Activated naive CD8-positive, alpha-beta T cell (primary cell): ENCODE measurements around the gene ZBTB46.

ENCODE experiments used
- H3K27ac Mint-ChIP-seq: one replicate; pipeline ENCODE4 v1.8.0; 2021; ENCODE audit warnings: mixed read lengths
- H3K27me3 Mint-ChIP-seq: one replicate; pipeline ENCODE4 v1.8.0; 2021; ENCODE audit warnings: mixed read lengths
- H3K36me3 Mint-ChIP-seq: one replicate; pipeline ENCODE4 v1.8.0; 2021; ENCODE audit warnings: mixed read lengths
- H3K4me1 Mint-ChIP-seq: one replicate; pipeline ENCODE4 v1.8.0; 2021; ENCODE audit warnings: low read depth, mixed read lengths
- H3K4me3 Mint-ChIP-seq: one replicate; pipeline ENCODE4 v1.8.0; 2021; ENCODE audit warnings: mild to moderate bottlenecking, mixed read lengths
- H3K9me3 Mint-ChIP-seq: one replicate; pipeline ENCODE4 v1.8.0; 2021; ENCODE audit warnings: low read depth, mixed read lengths

The ZBTB46 gene

GRCh38 chr20:63705232-63706026 is 125.6 kb downstream of the ZBTB46 start:
- peak overlapping the region; percentile 38 for H3K4me3 Mint-ChIP-seq
- peaks cover 26% of the 10 kb centered on the region for H3K4me1 Mint-ChIP-seq
- peaks cover 6% of the 10 kb centered on the region for H3K36me3 Mint-ChIP-seq
- no peaks in the 10 kb centered on the region for H3K27me3 Mint-ChIP-seq
- H3K27ac Mint-ChIP-seq = peak overlapping the region; percentile 86
- H3K9me3 Mint-ChIP-seq = no peaks in the 10 kb centered on the region

- Mint-ChIP-seq H3K27me3 (no peaks in the 10 kb centered on the region), H3K9me3 (no peaks in the 10 kb centered on the region), H3K36me3 (peaks cover 5% of the 10 kb centered on the region), H3K27ac (peak overlapping the region; percentile 58), H3K4me1 (peaks cover 22% of the 10 kb centered on the region), H3K4me3 (no peak overlapping the region)
Measured at GRCh38 chr20:63704749-63705117, 126.3 kb downstream of the ZBTB46 start.

DNA sequence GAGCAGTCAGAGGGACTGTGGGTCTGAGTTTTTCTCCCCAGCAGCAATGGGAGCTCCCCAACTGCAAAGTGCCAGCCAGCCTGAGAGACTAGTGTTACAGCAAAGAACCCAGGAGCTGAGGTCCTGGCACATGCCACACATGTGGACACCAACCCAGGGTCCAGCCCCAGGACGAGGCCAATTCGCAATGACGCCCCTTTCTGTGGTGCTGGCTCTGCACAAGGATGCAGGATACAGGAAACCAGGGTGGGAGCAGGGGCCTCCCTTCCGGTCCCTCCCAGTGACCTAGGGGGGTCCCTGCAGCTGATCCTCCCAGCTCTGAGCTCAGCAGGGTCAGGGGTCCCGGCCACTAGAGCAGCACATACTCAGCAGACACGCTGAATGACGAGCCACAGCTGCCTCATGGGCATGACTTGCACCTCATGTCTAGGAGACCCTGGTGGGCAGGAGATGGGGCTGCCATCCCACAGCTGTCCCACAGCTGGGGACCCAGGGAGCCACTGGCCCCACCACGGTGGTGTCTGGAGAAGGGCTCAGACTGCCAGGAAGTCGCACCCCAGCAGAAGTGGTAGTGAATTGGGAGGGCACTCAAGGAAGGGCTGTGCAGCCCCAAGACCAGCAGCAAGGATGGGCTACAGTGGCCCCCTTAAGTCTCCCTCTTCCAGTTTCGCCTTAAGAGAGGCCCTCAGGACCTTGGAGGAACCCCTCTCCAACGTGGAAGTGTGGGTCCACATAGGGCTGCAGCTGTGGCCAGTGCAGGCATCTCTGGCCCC is 126.9 kb downstream of the ZBTB46 start:
- Mint-ChIP-seq H3K27ac (no peak overlapping the region), H3K9me3 (no peaks in the 10 kb centered on the region), H3K27me3 (no peaks in the 10 kb centered on the region), H3K4me3 (no peak overlapping the region), H3K36me3 (peaks cover 5% of the 10 kb centered on the region), H3K4me1 (peaks cover 21% of the 10 kb centered on the region)

DNA sequence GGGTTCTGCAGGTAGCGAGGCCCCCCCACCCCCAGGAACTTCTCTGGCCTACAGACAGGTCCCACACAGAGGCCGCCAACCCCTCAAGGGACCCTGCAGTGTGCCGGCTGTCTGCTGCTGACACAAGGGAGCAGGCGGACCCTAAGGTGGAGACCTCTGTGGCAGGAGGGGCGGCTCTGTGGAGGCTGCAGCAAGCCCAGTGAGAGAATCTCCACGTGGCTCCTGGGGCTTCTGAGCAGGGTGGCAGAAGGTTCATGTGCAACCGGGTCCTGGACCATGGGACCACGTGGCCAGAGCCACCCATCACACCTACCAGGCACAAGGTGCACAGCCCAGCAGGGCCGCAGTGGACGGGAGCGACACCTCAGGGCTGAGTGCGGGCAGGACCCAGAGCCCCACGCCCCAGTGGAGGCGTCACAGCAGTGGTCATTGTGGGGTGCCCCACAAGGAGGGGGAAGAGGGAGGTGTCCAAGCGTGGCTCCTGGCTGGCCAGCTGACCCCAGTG is 127.5 kb downstream of the ZBTB46 start:
- no peaks in the 10 kb centered on the region for H3K27me3 Mint-ChIP-seq
- no peak overlapping the region for H3K27ac Mint-ChIP-seq
- peaks cover 5% of the 10 kb centered on the region for H3K36me3 Mint-ChIP-seq
- H3K4me3 Mint-ChIP-seq = no peak overlapping the region
- H3K4me1 Mint-ChIP-seq = peaks cover 16% of the 10 kb centered on the region
- H3K9me3 Mint-ChIP-seq = no peaks in the 10 kb centered on the region

GRCh38 chr20:63702751-63703470 is 128.2 kb downstream of the ZBTB46 start:
- H3K4me1 Mint-ChIP-seq = peaks cover 15% of the 10 kb centered on the region
- peaks cover 5% of the 10 kb centered on the region for H3K36me3 Mint-ChIP-seq
- no peaks in the 10 kb centered on the region for H3K27me3 Mint-ChIP-seq
- no peak overlapping the region for H3K4me3 Mint-ChIP-seq
- no peaks in the 10 kb centered on the region for H3K9me3 Mint-ChIP-seq
- peak overlapping the region; percentile 22 for H3K27ac Mint-ChIP-seq

- Mint-ChIP-seq H3K27ac (no peak overlapping the region), H3K36me3 (peaks cover 5% of the 10 kb centered on the region), H3K27me3 (no peaks in the 10 kb centered on the region), H3K4me1 (peaks cover 20% of the 10 kb centered on the region), H3K4me3 (no peak overlapping the region), H3K9me3 (no peaks in the 10 kb centered on the region)
Measured at GRCh38 chr20:63702036-63702665, 128.9 kb downstream of the ZBTB46 start.

GRCh38 chr20:63701329-63702035 is 129.6 kb downstream of the ZBTB46 start:
- Mint-ChIP-seq H3K4me1 (peaks cover 16% of the 10 kb centered on the region), H3K36me3 (peaks cover 2% of the 10 kb centered on the region), H3K9me3 (no peaks in the 10 kb centered on the region), H3K4me3 (no peak overlapping the region), H3K27ac (no peak overlapping the region), H3K27me3 (no peaks in the 10 kb centered on the region)

DNA sequence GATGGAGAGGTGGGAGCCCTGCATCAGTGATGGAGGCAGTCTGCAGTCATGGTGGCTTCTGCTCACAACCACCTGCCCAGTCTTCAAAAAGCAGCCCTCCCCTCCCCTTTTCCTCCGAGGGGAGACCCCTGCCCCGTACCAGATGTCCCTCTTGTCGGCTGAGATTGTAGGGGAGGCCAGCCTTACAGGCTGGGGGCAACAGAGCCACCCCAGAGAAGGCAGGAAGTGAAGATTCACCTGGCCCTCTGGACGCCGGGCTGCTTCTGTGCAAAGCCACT is 130.1 kb downstream of the ZBTB46 start:
- no peaks in the 10 kb centered on the region for H3K27me3 Mint-ChIP-seq
- H3K36me3 Mint-ChIP-seq = peaks cover 2% of the 10 kb centered on the region
- no peak overlapping the region for H3K27ac Mint-ChIP-seq
- H3K4me1 Mint-ChIP-seq = peaks cover 16% of the 10 kb centered on the region
- H3K4me3 Mint-ChIP-seq = no peak overlapping the region
- H3K9me3 Mint-ChIP-seq = no peaks in the 10 kb centered on the region

- Mint-ChIP-seq H3K4me1 (peaks cover 18% of the 10 kb centered on the region), H3K27ac (no peak overlapping the region), H3K36me3 (peaks cover 2% of the 10 kb centered on the region)
Measured at GRCh38 chr20:63700199-63701050, 130.6 kb downstream of the ZBTB46 start.

DNA sequence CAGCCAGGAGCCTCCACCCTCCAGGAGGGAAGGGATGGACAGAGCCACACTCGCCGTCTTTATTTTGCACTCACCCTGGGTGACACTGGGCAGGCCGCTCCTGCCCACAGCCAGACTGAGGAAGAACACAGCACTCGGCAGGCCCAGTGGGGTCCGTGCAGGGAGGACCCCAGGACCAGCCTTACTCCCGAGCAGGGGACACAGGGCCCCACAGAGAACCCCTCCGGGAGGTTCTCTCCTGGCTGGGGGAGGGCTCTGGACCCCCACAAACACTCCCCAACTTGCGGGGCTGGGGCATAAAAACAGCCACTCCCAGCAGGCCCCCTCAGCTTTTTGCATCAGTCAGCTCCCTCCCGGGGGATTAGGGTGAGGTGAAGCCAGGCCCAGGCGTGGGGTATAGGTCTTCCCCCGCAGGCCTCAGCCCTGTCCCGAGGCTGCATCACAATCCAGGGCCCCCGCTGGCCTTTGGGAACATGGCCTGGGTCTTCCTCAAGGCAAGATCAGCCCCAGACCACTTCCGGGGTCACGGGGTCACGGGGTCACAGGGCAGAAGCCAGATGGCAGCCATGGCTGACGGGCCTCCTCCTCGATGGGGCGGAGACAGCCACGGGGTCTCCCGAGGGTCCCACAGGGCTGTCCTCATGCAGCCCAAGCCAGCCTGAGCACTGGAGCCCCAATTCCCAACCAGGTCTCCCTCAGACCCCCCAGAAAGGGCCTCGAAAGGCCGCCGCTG is 131.4 kb downstream of the ZBTB46 start:
- Mint-ChIP-seq H3K4me1 (peaks cover 15% of the 10 kb centered on the region), H3K27me3 (no peaks in the 10 kb centered on the region), H3K36me3 (no peaks in the 10 kb centered on the region), H3K27ac (peak overlapping the region; percentile 34), H3K4me3 (peak overlapping the region; percentile 35), H3K9me3 (no peaks in the 10 kb centered on the region)

More at GRCh38 chr20:63700199-63701050, 130.6 kb downstream of the ZBTB46 start:
- Mint-ChIP-seq H3K9me3 (no peaks in the 10 kb centered on the region), H3K4me3 (no peak overlapping the region), H3K27me3 (no peaks in the 10 kb centered on the region)

- Mint-ChIP-seq H3K4me3 (peak overlapping the region; percentile 35), H3K27me3 (no peaks in the 10 kb centered on the region), H3K27ac (peak overlapping the region; percentile 34), H3K9me3 (no peaks in the 10 kb centered on the region), H3K4me1 (peaks cover 15% of the 10 kb centered on the region), H3K36me3 (no peaks in the 10 kb centered on the region)
Measured at GRCh38 chr20:63698739-63699465, 132.2 kb downstream of the ZBTB46 start.

- H3K36me3 Mint-ChIP-seq = no peaks in the 10 kb centered on the region
- H3K4me3 Mint-ChIP-seq = no peak overlapping the region
- no peak overlapping the region for H3K27ac Mint-ChIP-seq
- H3K9me3 Mint-ChIP-seq = no peaks in the 10 kb centered on the region
- no peaks in the 10 kb centered on the region for H3K27me3 Mint-ChIP-seq
- H3K4me1 Mint-ChIP-seq = peaks cover 17% of the 10 kb centered on the region
Measured at GRCh38 chr20:63697868-63698545, 133.1 kb downstream of the ZBTB46 start.
